Prostate gland (tissue), 2 donors: ENCODE measurements around the gene KRT76. TPM values are rescaled to one million over a fixed set of nuclear protein-coding genes. Genes with fewer than 3 reads are reported as not detected.

ENCODE experiments used
- DNase-seq: peaks from one replicate; pipeline ENCODE4 v3.0.0-alpha.2; 2019; ENCODE audit warnings: low spot score
- H3K27ac ChIP-seq, 2 donors: fragments of 200-600 bp; sonication (generic); 2 replicates each; pipeline ENCODE4 v1.5.1; 2017 to 2019
- H3K27me3 ChIP-seq: fragments of 200-600 bp; sonication (generic); replicated peaks from 2 replicates; pipeline ENCODE4 v1.5.1; 2019; ENCODE audit not compliant: insufficient read depth
- H3K36me3 ChIP-seq, 2 donors: fragments of 200-600 bp; sonication (generic); 1 replicate in 1 of 2; 2 replicates in 1 of 2; pipeline versions ENCODE4 v1.5.1 to v1.8.1; 2017 to 2019
- H3K4me1 ChIP-seq: fragments of 200-600 bp; sonication (generic); replicated peaks from 2 replicates; pipeline ENCODE4 v1.5.1; 2019
- H3K4me3 ChIP-seq, 2 donors: fragments of 200-600 bp; sonication (generic); 2 replicates each; pipeline ENCODE4 v1.5.1; 2017 to 2019
- H3K9me3 ChIP-seq: fragments of 200-600 bp; sonication (generic); 2 replicates; pipeline ENCODE4 v1.5.1; 2017
- POLR2A ChIP-seq: fragments of 450-650 bp; IDR thresholded peaks from one replicate; pipeline ENCODE4 v1.6.1; 2016; ENCODE audit warnings: antibody characterized with exemption, mild to moderate bottlenecking
- POLR2AphosphoS5 ChIP-seq: sonication (generic); formaldehyde crosslinking; IDR thresholded peaks from one replicate; pipeline ENCODE4 v1.6.1; 2017; ENCODE audit warnings: antibody characterized with exemption
- WGBS: methylation state at CpG from one replicate; pipeline ENCODE4 v1.1.5; 2018; 5-methylcytosine and 5-hydroxymethylcytosine counted together
- intact Hi-C: fragments of 100-400 bp; cut with DNase I; formaldehyde crosslinking; loops from one replicate; pipeline ENCODE4 v1.14.2; 2022
- total RNA-seq, 2 donors: library from RNA; depleted of rRNA; stranded (reverse); fragments of >200 nt; gene quantifications; one replicate each; pipeline ENCODE4 v1.1.0, GENCODE V29; 2016
- TF ChIP-seq, protein P1 (sequence below), 4 experiments: fragments of 200-600 bp in 2 of 4; fragments of 450-650 bp in 2 of 4; sonication (generic) in 2 of 4; IDR thresholded peaks; 1 replicate in 3 of 4; 2 replicates in 1 of 4; pipeline ENCODE4 v1.5.1; 2016 to 2019; ENCODE audit warnings: antibody characterized with exemption in 4 of 4, mild to moderate bottlenecking in 2 of 4, moderate library complexity in 2 of 4

KRT76 gene
- total RNA-seq, 2 donors from 2014 or later, result not detected

DNA sequence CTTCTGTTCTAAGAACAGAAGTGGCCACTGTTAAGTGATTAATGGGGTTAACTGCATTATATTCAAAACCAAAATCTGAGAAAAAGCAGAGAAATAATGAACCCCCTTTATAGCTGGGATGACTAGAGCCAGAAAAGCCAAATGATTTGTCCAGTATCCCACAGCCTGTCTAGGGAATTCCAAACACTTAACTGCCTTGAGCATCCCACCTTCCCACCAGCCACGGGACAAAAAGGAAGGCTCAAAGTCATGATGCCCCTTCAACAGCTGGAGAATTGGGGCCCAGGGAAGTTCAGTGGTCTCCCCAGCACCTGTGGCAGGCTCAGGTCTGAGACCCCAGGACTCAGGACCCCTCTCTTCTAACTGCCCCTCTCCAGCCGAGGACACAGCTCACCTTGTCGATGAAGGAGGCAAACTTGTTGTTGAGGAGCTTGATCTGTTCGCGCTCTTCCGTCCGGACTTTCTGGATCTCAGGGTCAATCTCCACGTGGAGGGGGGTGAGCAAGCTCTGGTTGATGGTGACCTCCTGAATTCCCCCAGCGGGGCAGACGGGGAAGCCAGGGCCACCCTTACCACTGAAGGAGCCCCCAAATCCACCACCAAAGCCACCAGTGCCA is 36.2 kb upstream of the KRT76 start:
- Histone ChIP-seq H3K4me1 (no peaks in the 10 kb centered on the region), H3K36me3 (no peaks in the 10 kb centered on the region), H3K9me3 (no peaks in the 10 kb centered on the region), H3K27ac (no peak overlapping the region), H3K27me3 (peaks cover 4% of the 10 kb centered on the region), H3K4me3 (no peak overlapping the region)
- intact Hi-C loops, result no loop called here
- DNase-seq, result no peak
- WGBS, result 94% methylated on average over 10 of the region's 10 CpGs
- TF ChIP-seq, protein P1, sequence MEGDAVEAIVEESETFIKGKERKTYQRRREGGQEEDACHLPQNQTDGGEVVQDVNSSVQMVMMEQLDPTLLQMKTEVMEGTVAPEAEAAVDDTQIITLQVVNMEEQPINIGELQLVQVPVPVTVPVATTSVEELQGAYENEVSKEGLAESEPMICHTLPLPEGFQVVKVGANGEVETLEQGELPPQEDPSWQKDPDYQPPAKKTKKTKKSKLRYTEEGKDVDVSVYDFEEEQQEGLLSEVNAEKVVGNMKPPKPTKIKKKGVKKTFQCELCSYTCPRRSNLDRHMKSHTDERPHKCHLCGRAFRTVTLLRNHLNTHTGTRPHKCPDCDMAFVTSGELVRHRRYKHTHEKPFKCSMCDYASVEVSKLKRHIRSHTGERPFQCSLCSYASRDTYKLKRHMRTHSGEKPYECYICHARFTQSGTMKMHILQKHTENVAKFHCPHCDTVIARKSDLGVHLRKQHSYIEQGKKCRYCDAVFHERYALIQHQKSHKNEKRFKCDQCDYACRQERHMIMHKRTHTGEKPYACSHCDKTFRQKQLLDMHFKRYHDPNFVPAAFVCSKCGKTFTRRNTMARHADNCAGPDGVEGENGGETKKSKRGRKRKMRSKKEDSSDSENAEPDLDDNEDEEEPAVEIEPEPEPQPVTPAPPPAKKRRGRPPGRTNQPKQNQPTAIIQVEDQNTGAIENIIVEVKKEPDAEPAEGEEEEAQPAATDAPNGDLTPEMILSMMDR (IDR thresholded peaks at IDR 0.05), result no peak
- TF ChIP-seq POLR2AphosphoS5, result no peak
- no peak for TF ChIP-seq POLR2A

DNA sequence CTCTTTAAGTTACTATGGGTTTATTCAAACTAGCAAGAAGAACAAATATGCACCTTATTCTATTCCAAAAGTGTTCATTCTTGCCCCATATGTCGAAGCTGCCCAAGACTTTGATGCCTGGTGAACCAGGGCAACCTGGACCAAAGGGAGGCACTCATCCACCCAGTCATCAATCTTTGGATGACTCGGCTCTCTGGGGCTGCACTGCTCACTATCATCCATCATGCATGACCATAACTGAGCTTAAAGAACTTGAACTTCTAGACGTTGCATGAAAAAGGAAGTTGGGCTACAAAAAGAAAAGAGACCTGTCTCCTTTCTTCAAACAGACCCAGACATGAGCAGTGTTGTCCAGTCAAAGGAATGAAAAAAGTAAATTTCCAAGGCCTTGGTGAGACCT is 35.6 kb upstream of the KRT76 start:
- Histone ChIP-seq H3K4me1 (no peaks in the 10 kb centered on the region), H3K27me3 (peaks cover 8% of the 10 kb centered on the region), H3K4me3 (no peak overlapping the region), H3K27ac (no peak overlapping the region), H3K9me3 (no peaks in the 10 kb centered on the region), H3K36me3 (no peaks in the 10 kb centered on the region)
- TF ChIP-seq, protein P1 (IDR thresholded peaks at IDR 0.05), result no peak
- TF ChIP-seq POLR2AphosphoS5, result no peak
- no peak for TF ChIP-seq POLR2A
- intact Hi-C loops, result no loop called here
- no peak for DNase-seq
- 78% methylated on average over 3 of the region's 3 CpGs for WGBS

DNA sequence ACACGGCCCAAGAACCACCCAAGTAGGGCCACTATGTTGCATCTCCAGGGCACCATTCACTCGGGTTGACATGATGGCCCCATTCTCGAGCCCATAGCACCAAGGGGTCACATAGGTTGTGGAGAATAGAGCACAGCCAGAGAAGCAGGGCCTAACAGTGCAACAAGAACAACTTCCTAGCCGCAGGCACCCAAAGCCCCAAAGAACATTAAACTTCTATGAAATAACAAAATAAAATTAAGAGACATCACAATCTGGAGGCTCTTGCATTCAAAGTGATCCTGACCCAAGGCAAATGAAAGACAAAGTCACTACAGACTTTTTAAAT is 34.9 kb upstream of the KRT76 start:
- WGBS, result 77% methylated on average over 4 of the region's 4 CpGs
- intact Hi-C loops, result no loop called here

DNA sequence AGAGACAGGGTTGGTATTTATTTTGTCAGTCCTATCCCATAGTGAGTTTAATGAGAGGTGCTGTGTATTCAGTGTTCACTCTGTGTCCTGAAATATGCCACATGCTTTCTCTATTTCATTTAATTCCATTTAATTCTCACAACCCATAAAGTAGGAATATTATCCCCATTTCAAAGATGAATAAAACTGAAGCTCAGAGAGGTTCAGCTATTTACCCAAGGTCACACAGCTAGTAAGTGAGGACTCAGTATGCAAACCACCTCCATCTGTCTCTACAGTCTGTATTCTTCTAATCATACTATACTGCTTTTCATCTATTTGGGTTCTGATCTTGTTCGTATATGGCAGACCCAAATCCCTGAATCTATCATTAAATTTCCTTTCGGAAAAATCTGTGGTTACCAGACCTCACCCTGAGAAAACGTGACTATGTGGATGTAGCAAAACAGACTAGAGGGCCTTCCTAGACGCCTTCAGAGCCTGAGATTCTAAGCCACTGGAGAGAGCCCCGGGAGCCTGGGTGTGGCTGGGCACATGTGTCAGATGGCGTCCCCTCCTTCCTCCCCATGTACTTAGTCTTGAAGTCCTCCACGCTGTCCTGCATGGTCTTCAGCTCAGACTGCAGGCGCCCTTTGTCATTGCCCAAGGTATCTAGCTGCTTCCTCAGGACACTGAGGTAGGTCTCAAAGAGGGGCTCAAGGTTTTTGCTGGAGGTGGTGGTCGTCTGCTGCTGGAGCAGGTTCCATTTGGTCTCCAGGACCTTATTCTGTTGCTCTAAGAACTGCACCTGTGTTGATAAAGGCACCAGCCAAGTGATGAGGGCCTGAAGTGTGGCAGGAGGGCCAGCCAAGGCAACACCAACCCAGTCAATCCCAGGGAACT is 34.3 kb upstream of the KRT76 start:
- intact Hi-C loops, result no loop called here
- 89% methylated on average over 9 of the region's 9 CpGs for WGBS
- TF ChIP-seq, protein P1 (IDR thresholded peaks at IDR 0.05), result no peak
- TF ChIP-seq POLR2A (no peak), POLR2AphosphoS5 (no peak)

More for the DNA sequence above, 34.9 kb upstream of the KRT76 start:
- DNase-seq, result no peak
- no peaks in the 10 kb centered on the region for H3K4me1 ChIP-seq
- H3K27me3 ChIP-seq, result peaks cover 15% of the 10 kb centered on the region
- no peaks in the 10 kb centered on the region for H3K36me3 ChIP-seq
- no peak overlapping the region for H3K4me3 ChIP-seq
- TF ChIP-seq POLR2A, result no peak
- TF ChIP-seq POLR2AphosphoS5, result no peak
- TF ChIP-seq, protein P1 (IDR thresholded peaks at IDR 0.05), result no peak
- no peak overlapping the region for H3K27ac ChIP-seq
- no peaks in the 10 kb centered on the region for H3K9me3 ChIP-seq

More for the DNA sequence above, 34.3 kb upstream of the KRT76 start:
- H3K4me3 ChIP-seq, result no peak overlapping the region
- no peaks in the 10 kb centered on the region for H3K36me3 ChIP-seq
- no peaks in the 10 kb centered on the region for H3K4me1 ChIP-seq
- no peaks in the 10 kb centered on the region for H3K9me3 ChIP-seq
- H3K27me3 ChIP-seq, result peaks cover 15% of the 10 kb centered on the region
- no peak overlapping the region for H3K27ac ChIP-seq
- no peak for DNase-seq
